ENCODE measurements around the gene PLIN1.

The PLIN1 gene

GRCh38 chr15:89670971-89671560 is 8.1 kb downstream of the PLIN1 start:
- DNase-seq: no peak

- no peak for DNase-seq
These were observed 9.2 kb downstream of the PLIN1 start for GRCh38 chr15:89669941-89670340.

- DNase-seq: no peak
These were observed 9.8 kb downstream of the PLIN1 start for GRCh38 chr15:89669309-89669865.

- DNase-seq: no peak
These were observed 11.0 kb downstream of the PLIN1 start for GRCh38 chr15:89668171-89668570.

- DNase-seq: no peak
These were observed 11.5 kb downstream of the PLIN1 start for GRCh38 chr15:89667706-89667960.

GRCh38 chr15:89666858-89667705 is 12.1 kb downstream of the PLIN1 start:
- DNase-seq: no peak

GRCh38 chr15:89666184-89666857 is 12.8 kb downstream of the PLIN1 start:
- no peak for DNase-seq

- no peak for DNase-seq
These were observed 13.6 kb downstream of the PLIN1 start for GRCh38 chr15:89665449-89666181.

- DNase-seq: no peak
These were observed 14.5 kb downstream of the PLIN1 start for GRCh38 chr15:89664441-89665350.

- DNase-seq: no peak
These were observed 16.1 kb downstream of the PLIN1 start for GRCh38 chr15:89662893-89663626.

- no peak for DNase-seq
These were observed 18.6 kb downstream of the PLIN1 start for GRCh38 chr15:89660556-89660955.

GRCh38 chr15:89659295-89659694 is 19.9 kb downstream of the PLIN1 start:
- DNase-seq: no peak

- DNase-seq: no peak
These were observed 21.4 kb downstream of the PLIN1 start for GRCh38 chr15:89657686-89658200.

GRCh38 chr15:89656116-89656815 is 22.9 kb downstream of the PLIN1 start:
- no peak for DNase-seq

- no peak for DNase-seq
These were observed 24.0 kb downstream of the PLIN1 start, which contains the start of gene KIF7 for GRCh38 chr15:89654847-89655805. Gene KIF7 (minus strand): TSS chr15:89655467. CDS start chr15:89652930, 2,537 bp downstream.

- DNase-seq: no peak
These were observed 24.8 kb downstream of the PLIN1 start for GRCh38 chr15:89654301-89654761.

- DNase-seq: no peak
These were observed 25.6 kb downstream of the PLIN1 start for GRCh38 chr15:89653578-89653977.

GRCh38 chr15:89652666-89653065 is 26.5 kb downstream of the PLIN1 start:
- DNase-seq: no peak

- no peak for DNase-seq
These were observed 27.0 kb downstream of the PLIN1 start for GRCh38 chr15:89652131-89652530.

Data from SIG-M5 (cell line).